Fibroblast of villous mesenchyme (primary cell): ENCODE measurements around the gene PLBD1. TPM values are rescaled to one million over a fixed set of nuclear protein-coding genes. Genes with fewer than 3 reads are reported as not detected.

Experiments
- DNase-seq: peaks from one replicate; pipeline ENCODE4 v3.0.0-alpha.2; 2010; ENCODE audit warnings: low read depth
- H3K4me3 ChIP-seq: 2 replicates; pipeline ENCODE4 v1.5.1; 2011; ENCODE audit warnings: low read depth, mild to moderate bottlenecking, low read length
- CTCF ChIP-seq: IDR thresholded peaks from 2 replicates; pipeline ENCODE4 v1.5.1; 2012; ENCODE audit warnings: low read depth, mild to moderate bottlenecking, low read length; ENCODE audit not compliant: insufficient read depth
- small RNA-seq: library from RNA; depleted of rRNA; stranded (forward); fragments of <200 nt; gene quantifications from one replicate; pipeline ENCODE3, GENCODE V24; 2012
- total RNA-seq: library from RNA; depleted of rRNA; stranded (reverse); fragments of >200 nt; gene quantifications from 2 replicates; pipeline ENCODE4 v1.2.3, GENCODE V29; 2012

Gene PLBD1
- total RNA-seq, 1 donor: 18.1 TPM

DNA sequence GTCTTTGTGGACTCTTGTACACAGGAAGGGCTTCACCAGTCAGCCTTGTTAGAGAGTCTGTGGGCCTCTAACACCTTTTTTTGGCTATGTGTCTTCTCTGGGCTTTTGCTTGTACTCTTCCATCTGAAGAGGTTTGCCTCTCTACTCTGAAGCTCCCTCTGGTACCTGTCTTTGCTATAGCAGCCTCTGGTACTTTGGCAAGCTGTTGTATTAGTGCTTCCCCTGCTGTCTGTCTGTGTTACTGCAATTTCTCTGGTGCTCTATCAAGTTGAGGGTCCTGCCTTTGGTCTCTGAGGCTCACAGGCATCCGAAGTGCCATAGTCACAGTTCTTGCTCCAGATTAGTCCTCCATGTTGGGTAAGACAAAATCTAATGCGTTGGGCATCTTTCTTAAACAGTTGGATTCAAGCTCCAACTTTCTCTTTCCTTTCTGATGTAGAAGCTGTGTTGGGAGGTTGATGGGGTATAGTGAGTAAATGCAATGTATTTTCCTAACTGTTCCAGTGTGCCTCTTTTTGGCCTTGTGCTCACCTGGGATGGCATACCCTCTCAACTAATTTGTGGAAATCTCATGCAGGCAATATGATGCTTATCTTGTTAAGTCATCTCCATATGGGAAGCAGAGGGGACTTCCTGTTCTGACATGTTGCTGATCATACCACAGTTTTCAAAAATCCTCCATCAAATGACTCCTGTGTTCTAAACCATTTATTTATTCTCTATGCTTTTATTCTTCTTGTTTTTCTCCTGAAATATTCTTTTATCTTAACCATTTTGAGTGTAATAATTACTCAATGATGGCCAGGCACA, 113.4 kb downstream of the PLBD1 start:
- DNase-seq: peak; percentile 60
- TF ChIP-seq CTCF: peak; percentile 82
- H3K4me3 ChIP-seq: no peak overlapping the region

Small RNA genes within 50 kb of the gene (small RNA-seq; reads per million reads assigned to genes)
- not detected for gene RN7SKP134

Other genes with a start within 250 kb of the PLBD1 start
- 23.8 and 33.2 TPM in 2 replicates for gene ATF7IP, start 202.2 kb downstream of the PLBD1 start, total RNA-seq
- not detected in 2 replicates for gene GUCY2C, start 128.7 kb upstream of the PLBD1 start, total RNA-seq
- gene WBP11, start 235.6 kb upstream of the PLBD1 start, total RNA-seq: 11.0 and 15.5 TPM in 2 replicates
- gene C12orf60, start 235.8 kb upstream of the PLBD1 start, total RNA-seq: 0.32 and 0.86 TPM in 2 replicates
- under 0.01 and 0.32 TPM in 2 replicates for gene SMCO3, start 246.3 kb upstream of the PLBD1 start, total RNA-seq